ENCODE results near the gene ZBTB8A. TPM values are rescaled to one million over a fixed set of nuclear protein-coding genes. Genes with fewer than 3 reads are reported as not detected.
"Not testable (repeated sequence)": the region's sequence is repeated elsewhere in the genome, so short reads cannot be mapped to it uniquely, and the experiment has no call there.

ZBTB8A gene
- total RNA-seq, 1 donor from 2014 or later, result 10.4 TPM

GRCh38 chr1:32630173-32630572 lies 90.9 kb downstream of the ZBTB8A start:
- not testable (repeated sequence) for H3K9ac ChIP-seq (ENCODE audit: low read depth in 1 of 3, low read length in 3 of 3); H3K27me3 ChIP-seq (ENCODE audit: control insufficient read depth in 3 of 3, insufficient read depth in 3 of 3, low read length in 3 of 3); H3K9me3 ChIP-seq (ENCODE audit: control insufficient read depth in 3 of 3, low read length in 3 of 3); H3K27ac ChIP-seq (ENCODE audit: low read depth, low read length); H3K4me1 ChIP-seq (ENCODE audit: control insufficient read depth in 3 of 3, insufficient read depth in 3 of 3, low read length in 3 of 3); H3K4me3 ChIP-seq (ENCODE audit: low read length in 3 of 3)
- peaks cover 11 to 13% (median 13%) of the 10 kb centered on the region in 3 donors for H3K36me3 ChIP-seq (ENCODE audit: control insufficient read depth in 3 of 3, insufficient read depth in 3 of 3, low read length in 3 of 3)

GRCh38 chr1:32632829-32633228 lies 93.6 kb downstream of the ZBTB8A start:
- Histone ChIP-seq H3K4me3 (ENCODE audit: low read length in 3 of 3) (no peak overlapping the region), H3K27ac (ENCODE audit: low read depth, low read length) (no peak overlapping the region), H3K4me1 (ENCODE audit: control insufficient read depth in 3 of 3, insufficient read depth in 3 of 3, low read length in 3 of 3) (no peaks in the 10 kb centered on the region), H3K27me3 (ENCODE audit: control insufficient read depth in 3 of 3, insufficient read depth in 3 of 3, low read length in 3 of 3) (no peaks in the 10 kb centered on the region), H3K9ac (ENCODE audit: low read depth in 1 of 3, low read length in 3 of 3) (no peak overlapping the region), H3K36me3 (ENCODE audit: control insufficient read depth in 3 of 3, insufficient read depth in 3 of 3, low read length in 3 of 3) (peaks cover 6 to 9% (median 8%) of the 10 kb centered on the region in 3 donors), H3K9me3 (ENCODE audit: control insufficient read depth in 3 of 3, low read length in 3 of 3) (no peaks in the 10 kb centered on the region)

GRCh38 chr1:32635508-32636277 lies 96.5 kb downstream of the ZBTB8A start:
- H3K36me3 ChIP-seq (ENCODE audit: control insufficient read depth in 3 of 3, insufficient read depth in 3 of 3, low read length in 3 of 3), result peaks cover 6 to 9% (median 8%) of the 10 kb centered on the region in 3 donors
- H3K9me3 ChIP-seq (ENCODE audit: control insufficient read depth in 3 of 3, low read length in 3 of 3), result no peaks in the 10 kb centered on the region
- H3K27ac ChIP-seq (ENCODE audit: low read depth, low read length), result no peak overlapping the region
- H3K9ac ChIP-seq (ENCODE audit: low read depth in 1 of 3, low read length in 3 of 3), result no peak overlapping the region
- H3K4me3 ChIP-seq (ENCODE audit: low read length in 3 of 3), result no peak overlapping the region
- H3K27me3 ChIP-seq (ENCODE audit: control insufficient read depth in 3 of 3, insufficient read depth in 3 of 3, low read length in 3 of 3), result no peaks in the 10 kb centered on the region
- no peaks in the 10 kb centered on the region for H3K4me1 ChIP-seq (ENCODE audit: control insufficient read depth in 3 of 3, insufficient read depth in 3 of 3, low read length in 3 of 3)

GRCh38 chr1:32636914-32637645 lies 97.9 kb downstream of the ZBTB8A start:
- Histone ChIP-seq H3K4me1 (ENCODE audit: control insufficient read depth in 3 of 3, insufficient read depth in 3 of 3, low read length in 3 of 3) (no peaks in the 10 kb centered on the region), H3K4me3 (ENCODE audit: low read length in 3 of 3) (no peak overlapping the region), H3K9ac (ENCODE audit: low read depth in 1 of 3, low read length in 3 of 3) (no peak overlapping the region), H3K9me3 (ENCODE audit: control insufficient read depth in 3 of 3, low read length in 3 of 3) (no peaks in the 10 kb centered on the region), H3K36me3 (ENCODE audit: control insufficient read depth in 3 of 3, insufficient read depth in 3 of 3, low read length in 3 of 3) (peaks cover 6 to 9% (median 8%) of the 10 kb centered on the region in 3 donors), H3K27me3 (ENCODE audit: control insufficient read depth in 3 of 3, insufficient read depth in 3 of 3, low read length in 3 of 3) (no peaks in the 10 kb centered on the region), H3K27ac (ENCODE audit: low read depth, low read length) (no peak overlapping the region)

GRCh38 chr1:32639489-32640075 lies 100.4 kb downstream of the ZBTB8A start:
- H3K27ac ChIP-seq (ENCODE audit: low read depth, low read length), result no peak overlapping the region
- H3K4me3 ChIP-seq (ENCODE audit: low read length in 3 of 3), result no peak overlapping the region
- H3K4me1 ChIP-seq (ENCODE audit: control insufficient read depth in 3 of 3, insufficient read depth in 3 of 3, low read length in 3 of 3), result no peaks in the 10 kb centered on the region
- no peak overlapping the region for H3K9ac ChIP-seq (ENCODE audit: low read depth in 1 of 3, low read length in 3 of 3)
- H3K9me3 ChIP-seq (ENCODE audit: control insufficient read depth in 3 of 3, low read length in 3 of 3), result no peaks in the 10 kb centered on the region
- H3K27me3 ChIP-seq (ENCODE audit: control insufficient read depth in 3 of 3, insufficient read depth in 3 of 3, low read length in 3 of 3), result no peaks in the 10 kb centered on the region
- peaks cover 0 to 2% (median 0%) of the 10 kb centered on the region in 3 donors for H3K36me3 ChIP-seq (ENCODE audit: control insufficient read depth in 3 of 3, insufficient read depth in 3 of 3, low read length in 3 of 3)

GRCh38 chr1:32642292-32642827 lies 103.1 kb downstream of the ZBTB8A start:
- not testable (repeated sequence) for H3K27ac ChIP-seq (ENCODE audit: low read depth, low read length); H3K4me3 ChIP-seq (ENCODE audit: low read length in 3 of 3); H3K9ac ChIP-seq (ENCODE audit: low read depth in 1 of 3, low read length in 3 of 3); H3K36me3 ChIP-seq (ENCODE audit: control insufficient read depth in 3 of 3, insufficient read depth in 3 of 3, low read length in 3 of 3); H3K9me3 ChIP-seq (ENCODE audit: control insufficient read depth in 3 of 3, low read length in 3 of 3); H3K27me3 ChIP-seq (ENCODE audit: control insufficient read depth in 3 of 3, insufficient read depth in 3 of 3, low read length in 3 of 3); H3K4me1 ChIP-seq (ENCODE audit: control insufficient read depth in 3 of 3, insufficient read depth in 3 of 3, low read length in 3 of 3)

GRCh38 chr1:32644426-32644825 lies 105.2 kb downstream of the ZBTB8A start:
- Histone ChIP-seq H3K27me3 (ENCODE audit: control insufficient read depth in 3 of 3, insufficient read depth in 3 of 3, low read length in 3 of 3) (no peaks in the 10 kb centered on the region), H3K4me3 (ENCODE audit: low read length in 3 of 3) (no peak overlapping the region), H3K9me3 (ENCODE audit: control insufficient read depth in 3 of 3, low read length in 3 of 3) (no peaks in the 10 kb centered on the region), H3K27ac (ENCODE audit: low read depth, low read length) (no peak overlapping the region), H3K4me1 (ENCODE audit: control insufficient read depth in 3 of 3, insufficient read depth in 3 of 3, low read length in 3 of 3) (peaks cover 5 to 11% (median 6%) of the 10 kb centered on the region in 3 donors), H3K36me3 (ENCODE audit: control insufficient read depth in 3 of 3, insufficient read depth in 3 of 3, low read length in 3 of 3) (no peaks in the 10 kb centered on the region), H3K9ac (ENCODE audit: low read depth in 1 of 3, low read length in 3 of 3) (no peak overlapping the region)

- H3K27ac ChIP-seq (ENCODE audit: low read depth, low read length), result no peak overlapping the region
- peaks cover 15 to 27% (median 19%) of the 10 kb centered on the region in 3 donors for H3K4me1 ChIP-seq (ENCODE audit: control insufficient read depth in 3 of 3, insufficient read depth in 3 of 3, low read length in 3 of 3)
- H3K27me3 ChIP-seq (ENCODE audit: control insufficient read depth in 3 of 3, insufficient read depth in 3 of 3, low read length in 3 of 3), result no peaks in the 10 kb centered on the region
- no peak overlapping the region for H3K9ac ChIP-seq (ENCODE audit: low read depth in 1 of 3, low read length in 3 of 3)
- H3K9me3 ChIP-seq (ENCODE audit: control insufficient read depth in 3 of 3, low read length in 3 of 3), result no peaks in the 10 kb centered on the region
- no peak overlapping the region for H3K4me3 ChIP-seq (ENCODE audit: low read length in 3 of 3)
- H3K36me3 ChIP-seq (ENCODE audit: control insufficient read depth in 3 of 3, insufficient read depth in 3 of 3, low read length in 3 of 3), result peaks cover 0 to 2% (median 0%) of the 10 kb centered on the region in 3 donors
Observed at GRCh38 chr1:32647308-32648134, 108.3 kb downstream of the ZBTB8A start.

- H3K27ac ChIP-seq (ENCODE audit: low read depth, low read length), result peak within 1 kb of the TSS; percentile 100
- peaks cover 7 to 22% (median 15%) of the 10 kb centered on the region in 3 donors for H3K36me3 ChIP-seq (ENCODE audit: control insufficient read depth in 3 of 3, insufficient read depth in 3 of 3, low read length in 3 of 3)
- H3K4me1 ChIP-seq (ENCODE audit: control insufficient read depth in 3 of 3, insufficient read depth in 3 of 3, low read length in 3 of 3), result peaks cover 19 to 34% (median 24%) of the 10 kb centered on the region in 3 donors
- H3K9me3 ChIP-seq (ENCODE audit: control insufficient read depth in 3 of 3, low read length in 3 of 3), result no peaks in the 10 kb centered on the region
- H3K27me3 ChIP-seq (ENCODE audit: control insufficient read depth in 3 of 3, insufficient read depth in 3 of 3, low read length in 3 of 3), result no peaks in the 10 kb centered on the region
- H3K9ac ChIP-seq (ENCODE audit: low read depth in 1 of 3, low read length in 3 of 3), result peak within 1 kb of the TSS; percentile 94 to 98 (median 97)
- peak within 1 kb of the TSS; percentile 92 to 100 (median 92) for H3K4me3 ChIP-seq (ENCODE audit: low read length in 3 of 3)
Observed at GRCh38 chr1:32650248-32650751, 111.1 kb downstream of the ZBTB8A start, which contains the start of gene ZBTB8OS. Gene ZBTB8OS, minus strand, starts transcription at chr1:32650550. Its CDS starts 21 bp downstream, at chr1:32650529.
